ENCODE results near the gene LRRC59. TPM values are rescaled to one million over a fixed set of nuclear protein-coding genes. Genes with fewer than 3 reads are reported as not detected.

LRRC59 gene
- total and polyA plus RNA-seq, 2 of the 13 experiments (the other 11 are each of a cell fraction or from before 2014, with no cell fraction given) = 87.3 to 222 TPM

GRCh38 chr17:50423553-50424159 is 26.3 kb upstream of the LRRC59 start (continued):
- TF ChIP-seq ZNF75D (CRISPR knock-in tag; IDR thresholded peaks at IDR 0.05; ENCODE audit: borderline replicate concordance) (no peak), NR2C2 (CRISPR knock-in tag; IDR thresholded peaks at IDR 0.05; ENCODE audit: borderline replicate concordance) (peak; percentile 58; the same call in 1 of the 2 replicates), ZNF839 (CRISPR knock-in tag; IDR thresholded peaks at IDR 0.05; ENCODE audit: borderline replicate concordance) (no peak), ZNF260 (CRISPR knock-in tag; IDR thresholded peaks at IDR 0.05; ENCODE audit: borderline replicate concordance, low read depth) (no peak), ZNF343 (CRISPR knock-in tag; IDR thresholded peaks at IDR 0.05) (no peak), ZNF207 (IDR thresholded peaks at IDR 0.05; ENCODE audit: borderline replicate concordance) (no peak), ZBTB42 (CRISPR knock-in tag; IDR thresholded peaks at IDR 0.05) (no peak), ZNF253 (CRISPR knock-in tag; IDR thresholded peaks at IDR 0.05; ENCODE audit: borderline replicate concordance) (no peak), ZNF740 (CRISPR knock-in tag; IDR thresholded peaks at IDR 0.05) (no peak), MXI1 (IDR thresholded peaks at IDR 0.05; ENCODE audit: borderline replicate concordance, low read depth, low read length) (peak; percentile 81; the same call in 1 of the 3 replicates), ZNF607 (CRISPR knock-in tag; IDR thresholded peaks at IDR 0.05; ENCODE audit: borderline replicate concordance) (0 out of 2 replicates have a peak, but pooled peaks have one; percentile 28), TFAP4 (IDR thresholded peaks at IDR 0.05; ENCODE audit: borderline replicate concordance, low read depth) (no peak), AKNA (CRISPR knock-in tag; IDR thresholded peaks at IDR 0.05; ENCODE audit: borderline replicate concordance) (no peak), NKX3-1 (CRISPR knock-in tag; IDR thresholded peaks at IDR 0.05) (no peak), NFAT5 (CRISPR knock-in tag; IDR thresholded peaks at IDR 0.05) (no peak), ZFP62 (CRISPR knock-in tag; IDR thresholded peaks at IDR 0.05) (no peak), ZNF780A (CRISPR knock-in tag; IDR thresholded peaks at IDR 0.05) (no peak), ZNF709 (CRISPR knock-in tag; IDR thresholded peaks at IDR 0.05) (no peak)

All from HepG2 (cell line).